Measurements from ENCODE around the gene TPM3. TPM values are rescaled to one million over a fixed set of nuclear protein-coding genes. Genes with fewer than 3 reads are reported as not detected.

Gene TPM3
- total and polyA plus RNA-seq, 2 donors (not counting 1 experiment from before 2014, with no cell fraction given) = 186 to 300 TPM

DNA sequence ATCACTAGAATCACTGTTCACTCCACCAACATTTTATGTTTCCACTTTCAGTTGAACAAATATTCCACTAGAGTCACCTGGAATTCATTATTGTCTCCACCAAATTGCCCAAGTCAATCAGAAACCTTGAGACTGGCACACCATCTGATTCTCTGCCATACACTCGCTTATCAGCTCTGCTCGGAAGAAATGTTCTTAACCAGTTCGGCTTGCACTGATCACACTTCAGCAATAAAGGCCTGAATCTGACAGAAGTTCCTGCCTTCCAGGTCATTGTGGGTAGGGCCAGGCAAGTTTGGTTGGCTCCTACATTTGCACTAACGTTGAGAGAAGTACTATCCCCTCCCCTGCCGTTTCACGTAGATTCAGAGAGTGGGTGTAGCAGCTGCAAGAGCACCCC is 10.0 kb downstream of the TPM3 start:
- Mint-ChIP-seq H3K4me1 (peaks cover 61% of the 10 kb centered on the region), H3K27ac (peak overlapping the region; percentile 98), H3K4me3 (peak overlapping the region; percentile 91), H3K27me3 (no peaks in the 10 kb centered on the region), H3K9me3 (ENCODE audit: insufficient read depth) (no peaks in the 10 kb centered on the region)
- H3K4me2 ChIP-seq (replicated peaks; ENCODE audit: low read depth, low read length, poor library complexity, severe bottlenecking) = peak overlapping the region; percentile 96
- peak overlapping the region; percentile 91 to 96 for H3K27ac ChIP-seq (ENCODE audit: low read length in 2 of 2)
- DNase-seq (no peak), ATAC-seq (ENCODE audit: low read depth) (no peak)
- H3K36me3 ChIP-seq (replicated peaks in 1 of 2; ENCODE audit: control extremely low read depth in 1 of 2, control insufficient read depth in 1 of 2, extremely low read depth in 1 of 2, insufficient read depth in 2 of 2, low read length in 1 of 2) = peaks cover 6 to 25% of the 10 kb centered on the region in 2 experiments
- ChIA-PET POLR2A (interaction anchor here (0.6 to 1.8 kb wide), 3 partner anchors 14 to 192 kb away, joined by 4 to 8 read pairs (median 4); partner anchors contain the start of genes HAX1 and RPS27), CTCF (interaction anchor here (0.6 to 2.7 kb wide), 3 partner anchors 14 to 90 kb away, joined by 3 to 12 read pairs (median 4); no protein-coding TSS in a partner anchor)
- intact Hi-C loops (cut with micrococcal nuclease) = loop anchor here (5.0 kb wide), 4 partner anchors 145 to 1675 kb away; partner anchors contain the start of genes ATP8B2, GON4L, RAB13 and SYT11
- 0% methylated on average over 3 of the region's 6 CpGs for WGBS (ENCODE audit: insufficient coverage)
- H3K9me3 ChIP-seq (ENCODE audit: control extremely low read depth in 1 of 3, control insufficient read depth in 2 of 3, insufficient read depth in 1 of 3, low read length in 2 of 3) = no peaks in the 10 kb centered on the region
- TF ChIP-seq EZH2 (IDR thresholded peaks at IDR 0.05; ENCODE audit: borderline replicate concordance, insufficient read depth, low read depth, low read length, poor library complexity, severe bottlenecking) = no peak
- TF ChIP-seq, protein P1, sequence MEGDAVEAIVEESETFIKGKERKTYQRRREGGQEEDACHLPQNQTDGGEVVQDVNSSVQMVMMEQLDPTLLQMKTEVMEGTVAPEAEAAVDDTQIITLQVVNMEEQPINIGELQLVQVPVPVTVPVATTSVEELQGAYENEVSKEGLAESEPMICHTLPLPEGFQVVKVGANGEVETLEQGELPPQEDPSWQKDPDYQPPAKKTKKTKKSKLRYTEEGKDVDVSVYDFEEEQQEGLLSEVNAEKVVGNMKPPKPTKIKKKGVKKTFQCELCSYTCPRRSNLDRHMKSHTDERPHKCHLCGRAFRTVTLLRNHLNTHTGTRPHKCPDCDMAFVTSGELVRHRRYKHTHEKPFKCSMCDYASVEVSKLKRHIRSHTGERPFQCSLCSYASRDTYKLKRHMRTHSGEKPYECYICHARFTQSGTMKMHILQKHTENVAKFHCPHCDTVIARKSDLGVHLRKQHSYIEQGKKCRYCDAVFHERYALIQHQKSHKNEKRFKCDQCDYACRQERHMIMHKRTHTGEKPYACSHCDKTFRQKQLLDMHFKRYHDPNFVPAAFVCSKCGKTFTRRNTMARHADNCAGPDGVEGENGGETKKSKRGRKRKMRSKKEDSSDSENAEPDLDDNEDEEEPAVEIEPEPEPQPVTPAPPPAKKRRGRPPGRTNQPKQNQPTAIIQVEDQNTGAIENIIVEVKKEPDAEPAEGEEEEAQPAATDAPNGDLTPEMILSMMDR (IDR thresholded peaks at IDR 0.05) = no peak
- H2AFZ ChIP-seq (ENCODE audit: insufficient read depth, low read depth, low read length, poor library complexity, severe bottlenecking) = peak overlapping the region; percentile 85
- peaks cover 44% of the 10 kb centered on the region for H4K20me1 ChIP-seq (ENCODE audit: control insufficient read depth, insufficient read depth, low read length, poor library complexity, severe bottlenecking)
- H3K79me2 ChIP-seq (ENCODE audit: control insufficient read depth, insufficient read depth, low read length) = peaks cover 73% of the 10 kb centered on the region
- H3K4me1 ChIP-seq (ENCODE audit: control insufficient read depth in 2 of 2, insufficient read depth in 2 of 2, low read length in 2 of 2) = peaks cover 52 to 59% of the 10 kb centered on the region in 2 donors
- H3K4me3 ChIP-seq (ENCODE audit: control extremely low read depth in 1 of 5, extremely low read depth in 1 of 5, insufficient read depth in 1 of 5, low read depth in 2 of 5, low read length in 4 of 5) = peak overlapping the region; percentile 54 to 99 (median 98)
- H3K27me3 ChIP-seq (replicated peaks in 1 of 4; ENCODE audit: control extremely low read depth in 1 of 4, control insufficient read depth in 3 of 4, insufficient read depth in 4 of 4, low read length in 3 of 4) = no peaks in the 10 kb centered on the region
- peak overlapping the region; percentile 83 for H3K9ac ChIP-seq (ENCODE audit: low read length)
